K562 (cell line): ENCODE measurements around the gene NIM1K.

Source experiments
- CBX3 ChIP-seq, 2 experiments: IDR thresholded peaks; 1 replicate in 1 of 2; 2 replicates in 1 of 2; pipeline ENCODE4 v1.6.1; 2012; ENCODE audit warnings: inconsistent platforms in 2 of 2, low read length in 2 of 2, borderline replicate concordance in 1 of 2, control low read depth in 1 of 2
- CEBPZ ChIP-seq: fragments of 150-350 bp; IDR thresholded peaks from 2 replicates; pipeline ENCODE4 v1.6.1; 2014; ENCODE audit warnings: low read depth, mild to moderate bottlenecking, low read length, borderline replicate concordance
- CTCF ChIP-seq, 3 experiments: IDR thresholded peaks in 2 of 3; conservative IDR thresholded peaks in 1 of 3; 2 replicates each; pipeline ENCODE4 v1.5.1; 2011 to 2012; ENCODE audit warnings: low read length in 3 of 3, mild to moderate bottlenecking in 3 of 3, control low read depth in 2 of 3, improper control_type of control experiment in 1 of 3, inconsistent platforms in 1 of 3, low read depth in 1 of 3, mixed read lengths in 1 of 3, moderate library complexity in 1 of 3; ENCODE audit not compliant: insufficient read depth in 2 of 3
- DDX20 ChIP-seq: fragments of 450-650 bp; IDR thresholded peaks from 2 replicates; pipeline ENCODE4 v1.6.1; 2016; ENCODE audit warnings: missing genetic modification characterization, low read depth, mild to moderate bottlenecking, missing compliant biosample characterization, moderate library complexity
- EZH2 ChIP-seq: IDR thresholded peaks from 2 replicates; pipeline ENCODE4 v1.6.1; 2012; ENCODE audit warnings: low read depth, mild to moderate bottlenecking, inconsistent platforms, low read length, borderline replicate concordance
- IRF1 ChIP-seq: sonication (generic); formaldehyde crosslinking; IDR thresholded peaks from 2 replicates; pipeline ENCODE4 v1.8.0; 2022; ENCODE audit warnings: missing genetic modification reagents, mild to moderate bottlenecking, borderline replicate concordance
- KDM1A ChIP-seq, 2 experiments: fragments of 450-650 bp; IDR thresholded peaks; 2 replicates each; pipeline ENCODE4 v1.6.1; 2016; ENCODE audit warnings: mild to moderate bottlenecking in 2 of 2
- RCOR1 ChIP-seq, 2 experiments: IDR thresholded peaks; 2 replicates each; pipeline ENCODE4 v1.6.1; 2012; ENCODE audit warnings: low read depth in 2 of 2, low read length in 2 of 2, borderline replicate concordance in 1 of 2, improper control_type of control experiment in 1 of 2
- TF ChIP-seq, protein P1 (sequence below), 2 experiments: fragments of 450-650 bp; IDR thresholded peaks; 2 replicates each; pipeline ENCODE4 v1.6.1; 2016
- TF ChIP-seq, protein P2 (sequence below): fragments of 450-650 bp; IDR thresholded peaks from 2 replicates; pipeline ENCODE4 v1.6.1; 2016; ENCODE audit warnings: antibody characterized with exemption
- TF ChIP-seq, protein P3 (sequence below): fragments of 250-450 bp; sonication (Bioruptor Pico); IDR thresholded peaks from 2 replicates; pipeline ENCODE4 v1.8.0; 2021; ENCODE audit warnings: moderate library complexity, mild to moderate bottlenecking, inconsistent platforms
- TF ChIP-seq, protein P4 (sequence below): fragments of 450-650 bp; IDR thresholded peaks from 2 replicates; pipeline ENCODE4 v1.6.1; 2016; ENCODE audit warnings: missing biosample characterization, missing genetic modification characterization

GRCh38 chr5:43150748-43151147 is 41.3 kb upstream of the NIM1K start:
- TF ChIP-seq CTCF (IDR thresholded peaks at IDR 0.05 in 2 of 3, conservative IDR thresholded peaks at IDR 0.05 in 1 of 3; ENCODE audit: insufficient read depth in 2 of 3, low read depth in 1 of 3, low read length in 3 of 3), result no peak
- TF ChIP-seq, protein P1, sequence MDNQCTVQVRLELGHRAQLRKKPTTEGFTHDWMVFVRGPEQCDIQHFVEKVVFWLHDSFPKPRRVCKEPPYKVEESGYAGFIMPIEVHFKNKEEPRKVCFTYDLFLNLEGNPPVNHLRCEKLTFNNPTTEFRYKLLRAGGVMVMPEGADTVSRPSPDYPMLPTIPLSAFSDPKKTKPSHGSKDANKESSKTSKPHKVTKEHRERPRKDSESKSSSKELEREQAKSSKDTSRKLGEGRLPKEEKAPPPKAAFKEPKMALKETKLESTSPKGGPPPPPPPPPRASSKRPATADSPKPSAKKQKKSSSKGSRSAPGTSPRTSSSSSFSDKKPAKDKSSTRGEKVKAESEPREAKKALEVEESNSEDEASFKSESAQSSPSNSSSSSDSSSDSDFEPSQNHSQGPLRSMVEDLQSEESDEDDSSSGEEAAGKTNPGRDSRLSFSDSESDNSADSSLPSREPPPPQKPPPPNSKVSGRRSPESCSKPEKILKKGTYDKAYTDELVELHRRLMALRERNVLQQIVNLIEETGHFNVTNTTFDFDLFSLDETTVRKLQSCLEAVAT (IDR thresholded peaks at IDR 0.05), result no peak
- TF ChIP-seq, protein P2, sequence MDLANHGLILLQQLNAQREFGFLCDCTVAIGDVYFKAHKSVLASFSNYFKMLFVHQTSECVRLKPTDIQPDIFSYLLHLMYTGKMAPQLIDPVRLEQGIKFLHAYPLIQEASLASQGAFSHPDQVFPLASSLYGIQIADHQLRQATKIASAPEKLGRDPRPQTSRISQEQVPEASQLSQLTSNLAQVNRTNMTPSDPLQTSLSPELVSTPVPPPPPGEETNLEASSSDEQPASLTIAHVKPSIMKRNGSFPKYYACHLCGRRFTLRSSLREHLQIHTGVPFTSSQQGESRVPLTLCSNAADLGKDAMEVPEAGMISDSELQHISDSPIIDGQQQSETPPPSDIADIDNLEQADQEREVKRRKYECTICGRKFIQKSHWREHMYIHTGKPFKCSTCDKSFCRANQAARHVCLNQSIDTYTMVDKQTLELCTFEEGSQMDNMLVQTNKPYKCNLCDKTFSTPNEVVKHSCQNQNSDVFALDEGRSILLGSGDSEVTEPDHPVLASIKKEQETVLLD, result no peak
- TF ChIP-seq RCOR1 (IDR thresholded peaks at IDR 0.05; ENCODE audit: borderline replicate concordance in 1 of 2, low read depth in 2 of 2, low read length in 2 of 2), result no peak
- no peak for TF ChIP-seq DDX20
- TF ChIP-seq KDM1A (IDR thresholded peaks at IDR 0.05), result no peak
- TF ChIP-seq, protein P3, sequence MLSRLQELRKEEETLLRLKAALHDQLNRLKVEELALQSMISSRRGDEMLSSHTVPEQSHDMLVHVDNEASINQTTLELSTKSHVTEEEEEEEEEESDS (CRISPR knock-in tag), result no peak
- TF ChIP-seq, protein P4, sequence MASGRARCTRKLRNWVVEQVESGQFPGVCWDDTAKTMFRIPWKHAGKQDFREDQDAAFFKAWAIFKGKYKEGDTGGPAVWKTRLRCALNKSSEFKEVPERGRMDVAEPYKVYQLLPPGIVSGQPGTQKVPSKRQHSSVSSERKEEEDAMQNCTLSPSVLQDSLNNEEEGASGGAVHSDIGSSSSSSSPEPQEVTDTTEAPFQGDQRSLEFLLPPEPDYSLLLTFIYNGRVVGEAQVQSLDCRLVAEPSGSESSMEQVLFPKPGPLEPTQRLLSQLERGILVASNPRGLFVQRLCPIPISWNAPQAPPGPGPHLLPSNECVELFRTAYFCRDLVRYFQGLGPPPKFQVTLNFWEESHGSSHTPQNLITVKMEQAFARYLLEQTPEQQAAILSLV (tag), result no peak
- TF ChIP-seq IRF1 (CRISPR knock-in tag), result no peak
- TF ChIP-seq CBX3 (IDR thresholded peaks at IDR 0.05; ENCODE audit: borderline replicate concordance in 1 of 2, low read length in 2 of 2), result no peak
- TF ChIP-seq EZH2, result no peak
- no peak for TF ChIP-seq CEBPZ
